Endometrial microvascular endothelial cells (primary cell): ENCODE data around the gene RASAL3. TPM values are rescaled to one million over a fixed set of nuclear protein-coding genes. Genes with fewer than 3 reads are reported as not detected.
"Not testable (repeated sequence)": the region's sequence is repeated elsewhere in the genome, so short reads cannot be mapped to it uniquely, and the experiment has no call there.

Experiments used
- in situ Hi-C: cut with HindIII; loops from 2 replicates; pipeline ENCODE4 v1.10.0; 2017; ENCODE audit warnings: low sequenced_read_pairs, low pct_unique_long_range_greater_than_20kb; ENCODE audit errors: inconsistent ontology term
- total RNA-seq: library from RNA; depleted of rRNA; stranded (reverse); fragments of >200 nt; gene quantifications from one replicate; pipeline ENCODE4 v1.2.3, GENCODE V29; 2015; ENCODE audit errors: inconsistent ontology term

The RASAL3 gene
- 30.0 TPM for total RNA-seq

DNA sequence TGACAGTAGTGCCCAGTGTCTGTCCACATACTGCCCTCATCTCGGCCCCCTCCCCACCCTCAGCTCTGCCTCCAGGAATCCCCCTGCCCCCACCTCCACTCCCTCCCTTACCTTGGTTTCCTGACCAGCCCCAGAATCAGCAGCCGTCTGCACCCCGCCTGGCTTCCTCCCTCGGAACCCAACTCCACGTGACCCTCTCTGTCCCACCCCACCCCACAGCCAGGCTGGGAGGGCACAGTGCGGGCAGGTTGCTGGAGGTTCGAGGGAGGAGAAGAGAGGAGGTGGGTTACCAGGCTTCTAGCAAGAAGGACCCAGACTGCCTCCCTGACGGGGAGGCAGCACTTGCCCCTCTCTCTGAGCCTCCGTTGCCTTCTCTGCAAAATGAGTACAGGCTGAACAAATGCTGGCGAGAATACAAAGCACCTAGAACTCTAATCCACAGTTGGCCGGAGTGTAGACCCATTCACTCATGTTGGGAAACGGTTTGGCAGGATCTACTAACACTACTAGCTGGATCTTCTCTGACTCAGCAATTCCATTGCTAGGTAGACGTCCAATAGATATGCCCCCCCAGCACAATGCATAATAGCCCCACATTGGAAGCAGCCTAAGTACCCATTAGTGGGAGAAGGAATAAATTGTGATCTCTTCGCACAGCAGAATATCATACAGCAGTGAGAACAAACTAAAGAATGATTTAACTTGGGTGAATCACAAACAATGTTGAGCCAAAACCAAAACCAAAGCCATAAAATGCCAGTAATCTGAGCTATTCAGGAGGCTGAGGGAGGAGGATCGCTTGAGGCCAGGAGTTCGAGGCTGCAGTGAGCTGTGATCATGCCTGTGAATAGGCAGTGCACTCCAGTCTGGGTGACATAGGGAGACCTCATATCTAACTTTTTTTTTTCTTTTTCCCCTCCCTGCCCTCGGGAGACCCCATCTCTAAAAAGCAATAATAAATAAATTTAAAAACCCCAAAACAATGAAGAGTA, at the start of gene RASAL3:
TSS of gene RASAL3 (minus strand) at position 151 of the 992 bp plus-strand sequence. CDS start 186 bp downstream, outside the sequence.
- in situ Hi-C loops: no loop called here

DNA sequence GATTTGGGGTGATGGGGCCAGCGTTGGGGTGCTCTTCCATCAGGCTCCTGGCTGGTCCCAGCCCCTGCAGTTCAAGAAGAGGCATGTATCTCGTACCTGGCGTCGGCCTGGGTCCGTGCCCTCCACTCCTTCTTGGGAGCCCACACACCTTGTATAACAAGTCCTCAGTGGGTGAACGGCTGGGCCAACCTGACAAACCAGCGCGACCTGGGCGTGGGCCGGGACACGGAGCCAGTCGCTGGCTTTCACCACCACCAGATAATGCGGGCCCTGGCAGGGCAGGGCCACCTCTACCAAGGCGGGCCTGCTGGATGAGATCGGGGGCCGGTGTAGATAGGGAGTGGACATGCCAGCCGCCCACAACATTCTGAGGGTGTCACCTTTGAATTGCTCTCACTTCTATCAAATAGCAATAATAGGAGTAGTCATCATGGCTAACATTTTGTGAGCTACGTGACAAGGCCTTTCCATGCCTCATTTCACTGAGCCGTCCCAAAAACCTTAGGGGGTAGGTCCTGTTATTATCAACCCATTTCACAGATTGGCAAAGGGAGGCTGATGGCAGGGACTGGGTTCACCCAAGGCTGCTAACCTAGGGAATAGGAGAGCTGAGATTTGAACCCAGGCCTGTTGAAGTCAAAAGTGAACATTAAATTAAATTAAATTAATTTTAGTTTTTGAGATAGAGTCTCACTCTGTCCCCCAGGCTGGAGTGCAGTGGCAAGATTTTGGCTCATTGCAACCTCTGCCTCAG, 47.5 kb upstream of the RASAL3 start:
- in situ Hi-C loops: no loop called here

DNA sequence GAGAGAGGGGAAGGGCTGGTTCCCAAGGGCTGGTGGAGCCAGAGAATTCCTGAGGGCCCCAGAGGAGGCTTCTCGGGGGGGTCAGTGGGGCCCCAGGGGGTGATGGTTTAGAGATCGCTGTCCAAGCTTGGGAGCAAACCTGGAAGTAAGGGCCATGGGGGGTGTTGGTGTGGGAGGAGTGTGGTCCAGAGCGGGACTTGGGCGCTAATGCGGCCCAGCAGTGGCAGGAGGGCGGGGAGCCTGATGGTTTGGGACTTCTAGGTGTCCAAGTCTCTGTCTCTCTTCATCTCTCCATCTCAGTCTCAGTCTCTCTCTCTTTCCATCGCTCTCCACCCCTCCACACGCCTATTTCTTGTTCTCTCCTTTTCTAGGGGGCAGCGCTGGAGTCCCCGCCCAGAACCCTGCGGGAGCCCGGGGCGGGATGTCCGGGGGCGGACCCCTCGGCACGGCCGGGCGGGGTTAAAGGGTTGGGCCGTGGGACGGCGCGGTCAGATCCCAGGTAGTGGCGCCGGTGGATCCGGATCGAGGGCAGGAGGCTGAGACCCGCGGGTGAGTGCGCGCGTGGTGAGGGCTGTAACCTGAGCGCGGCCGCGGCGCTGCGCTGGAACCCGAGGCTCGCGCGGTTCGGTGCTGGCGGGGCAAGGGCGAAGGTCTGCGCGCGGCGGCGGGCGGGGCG, 43.8 kb upstream of the RASAL3 start, which contains the start of gene CYP4F22:
TSS of gene CYP4F22 (plus strand) at position 491 of the 676 bp plus-strand sequence. CDS start 16,812 bp downstream, outside the sequence.
- in situ Hi-C loops: no loop called here

DNA sequence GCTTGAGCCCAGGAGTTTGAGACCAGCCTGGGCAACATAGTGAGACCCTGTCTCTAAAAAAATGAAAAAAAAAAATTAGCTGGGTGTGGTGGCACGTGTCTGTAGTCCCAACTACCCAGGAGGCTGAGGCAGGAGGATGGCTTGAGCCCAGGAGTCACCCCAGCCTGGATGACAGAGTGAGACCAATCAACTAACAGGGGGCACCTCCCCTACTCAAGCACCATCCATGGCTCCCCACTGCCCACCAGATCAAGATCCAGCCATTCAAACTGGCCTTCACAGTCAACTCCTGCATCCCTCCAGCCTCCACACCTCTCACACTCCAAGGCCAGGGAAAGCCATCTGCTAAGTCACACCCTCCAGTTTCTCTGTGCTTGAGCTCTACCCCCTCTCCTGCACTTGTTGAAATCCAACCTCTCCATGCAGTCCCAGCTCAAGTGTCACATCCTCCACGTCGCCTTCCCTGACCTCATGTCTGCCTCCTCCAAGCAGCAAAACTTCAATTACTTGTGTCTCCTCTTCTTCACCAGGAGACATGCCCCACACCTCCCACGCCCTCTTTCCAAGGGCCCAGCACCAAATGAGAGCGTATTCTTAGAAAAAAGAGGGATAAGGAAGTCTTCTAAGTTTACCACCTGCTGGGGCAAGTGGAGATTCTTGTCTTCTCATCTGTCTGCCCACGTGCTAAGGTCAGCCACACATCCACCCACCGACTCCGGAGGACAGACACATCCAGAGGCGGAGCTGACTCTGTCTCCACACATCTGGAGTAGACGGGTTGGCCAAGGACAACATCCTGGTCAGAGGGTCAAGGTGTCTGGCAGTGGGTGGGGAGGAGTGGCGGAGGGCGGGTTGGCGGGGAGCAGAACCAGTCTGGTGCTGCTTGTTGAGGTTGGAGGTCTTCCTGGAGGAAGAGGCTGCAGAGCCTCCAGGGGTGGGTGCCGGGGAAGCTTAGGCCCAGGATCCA, 43.0 kb upstream of the RASAL3 start:
- in situ Hi-C loops: no loop called here

GRCh38 chr19:15506074-15506571, 41.8 kb upstream of the RASAL3 start:
- in situ Hi-C loops: no loop called here

- in situ Hi-C loops: no loop called here
These were observed 37.9 kb upstream of the RASAL3 start for GRCh38 chr19:15502264-15502663.

- in situ Hi-C loops: no loop called here
These were observed 37.3 kb upstream of the RASAL3 start for GRCh38 chr19:15501596-15501995.

DNA sequence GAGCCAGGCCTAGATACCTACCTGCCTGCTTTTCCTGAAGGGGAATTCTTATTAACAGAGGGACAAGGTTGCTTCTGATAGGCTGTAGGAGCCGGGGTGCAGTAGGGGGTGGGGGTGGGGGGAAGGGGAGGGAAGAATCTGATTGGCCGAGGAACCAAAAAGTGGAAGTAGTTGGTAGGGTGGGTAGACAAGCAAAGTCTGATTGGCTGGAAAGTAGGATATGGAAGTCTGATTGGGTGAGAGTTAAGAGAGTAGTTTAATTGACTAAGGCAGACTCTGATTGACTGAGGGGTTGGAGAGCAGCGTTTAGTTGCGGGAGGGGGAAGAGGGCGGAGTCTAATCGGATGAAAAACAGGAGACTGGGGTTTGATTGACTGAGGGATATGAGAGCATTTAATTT, 34.6 kb upstream of the RASAL3 start:
- in situ Hi-C loops: no loop called here

DNA sequence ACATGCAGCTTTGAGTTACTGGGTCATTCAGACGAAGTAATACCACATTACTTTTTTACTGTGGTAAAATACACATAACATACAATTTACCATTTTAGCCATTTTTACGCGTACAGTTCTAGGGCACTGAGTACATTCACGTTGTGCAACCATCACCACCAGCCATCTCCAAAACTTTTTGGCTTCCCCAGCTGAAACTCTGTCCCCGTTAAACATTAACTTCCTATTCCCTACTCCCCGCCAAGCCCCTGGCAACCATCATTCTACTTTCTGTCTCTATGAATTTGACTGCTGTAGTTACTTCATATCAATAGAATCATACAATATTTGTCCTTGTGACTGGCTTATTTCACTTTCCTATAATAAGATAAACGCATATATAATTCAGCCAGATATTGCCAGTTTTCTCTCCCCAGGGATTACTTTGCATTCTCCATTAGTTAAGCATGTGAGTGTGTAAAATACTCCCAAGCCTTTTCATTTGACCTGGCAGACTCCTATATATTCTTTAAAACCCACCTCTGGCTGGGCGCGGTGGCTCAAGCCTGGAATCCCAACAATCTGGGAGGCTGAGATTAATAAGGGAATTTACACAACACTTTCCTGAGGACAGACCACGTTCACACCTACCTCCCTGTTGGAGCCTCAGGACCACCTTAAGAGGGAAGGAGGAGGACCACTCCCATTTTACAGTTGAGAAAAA, 34.0 kb upstream of the RASAL3 start:
- in situ Hi-C loops: no loop called here

DNA sequence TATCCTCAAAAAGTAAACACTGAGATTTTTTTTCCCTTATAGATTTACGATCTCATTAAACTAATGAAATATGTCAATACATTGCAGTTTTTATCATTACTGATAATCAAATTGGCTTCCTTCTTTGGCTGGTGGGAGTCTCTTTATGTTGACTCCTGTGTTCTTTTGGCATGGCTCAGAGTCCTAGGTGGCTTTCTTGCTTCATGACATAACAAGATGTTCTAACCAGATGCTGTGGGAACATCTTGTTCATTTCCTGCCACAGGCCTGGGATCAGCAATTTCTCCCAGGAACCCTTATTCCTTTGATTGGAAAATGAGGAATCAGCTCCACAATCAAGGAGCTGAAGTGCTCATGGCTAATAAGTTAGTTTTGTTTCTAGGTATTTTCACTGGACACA, 30.8 kb upstream of the RASAL3 start:
- in situ Hi-C loops: no loop called here

DNA sequence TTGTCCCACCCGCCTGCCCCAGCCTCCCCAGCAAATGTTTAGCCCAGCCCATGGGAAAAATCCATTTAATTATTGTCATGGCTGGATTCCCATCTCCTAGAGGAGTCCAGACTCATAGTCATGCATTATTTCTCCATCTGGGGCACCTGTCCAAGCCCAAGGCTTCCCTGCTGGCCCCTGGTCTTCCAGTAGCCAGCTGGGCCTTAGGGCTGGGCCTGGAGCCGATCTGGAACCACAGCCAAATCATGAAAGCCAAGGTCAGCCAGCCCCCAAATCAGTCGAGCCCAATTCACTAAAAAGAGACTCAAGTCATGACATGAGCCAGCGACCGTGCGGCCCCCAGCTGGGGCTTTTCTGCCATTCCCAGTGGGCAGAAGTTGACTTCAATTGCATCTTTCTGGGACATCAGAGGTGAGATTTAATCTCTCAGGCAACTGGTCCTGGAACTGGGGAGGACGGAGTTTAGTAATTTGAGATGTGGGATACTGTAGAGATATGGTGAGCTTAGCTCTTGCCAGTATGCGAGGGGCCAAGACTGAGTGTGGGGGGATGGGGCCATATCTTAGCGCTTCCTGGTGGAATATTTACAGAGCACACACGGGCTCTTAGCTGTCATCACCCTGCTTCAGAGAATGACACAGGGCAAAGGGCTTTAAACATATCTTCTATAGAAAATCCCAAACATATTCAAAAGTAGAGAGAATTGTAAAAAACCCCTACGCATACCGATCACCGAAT, 24.3 kb upstream of the RASAL3 start:
- in situ Hi-C loops: no loop called here

GRCh38 chr19:15487038-15487437, 22.7 kb upstream of the RASAL3 start:
- in situ Hi-C loops: no loop called here

DNA sequence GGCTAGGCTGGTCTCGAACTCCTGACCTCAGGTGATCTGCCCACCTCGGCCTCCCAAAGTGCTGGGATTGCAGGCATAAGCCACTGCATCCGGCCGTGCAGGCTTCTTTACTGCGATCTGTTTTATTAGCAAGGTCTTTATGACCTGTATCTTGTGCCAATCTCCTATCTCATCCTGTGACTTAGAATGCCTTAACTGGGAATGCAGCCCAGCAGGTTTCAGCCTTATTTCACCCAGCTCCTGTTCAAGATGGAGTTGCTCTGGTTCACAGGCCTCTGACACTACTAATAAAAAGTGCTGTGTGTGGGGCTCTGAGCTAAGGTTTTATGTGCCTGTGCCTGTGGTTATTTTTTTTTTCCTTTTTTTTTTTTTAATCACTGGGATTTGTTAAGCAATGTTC, 21.4 kb upstream of the RASAL3 start:
- in situ Hi-C loops: not testable (repeated sequence)

DNA sequence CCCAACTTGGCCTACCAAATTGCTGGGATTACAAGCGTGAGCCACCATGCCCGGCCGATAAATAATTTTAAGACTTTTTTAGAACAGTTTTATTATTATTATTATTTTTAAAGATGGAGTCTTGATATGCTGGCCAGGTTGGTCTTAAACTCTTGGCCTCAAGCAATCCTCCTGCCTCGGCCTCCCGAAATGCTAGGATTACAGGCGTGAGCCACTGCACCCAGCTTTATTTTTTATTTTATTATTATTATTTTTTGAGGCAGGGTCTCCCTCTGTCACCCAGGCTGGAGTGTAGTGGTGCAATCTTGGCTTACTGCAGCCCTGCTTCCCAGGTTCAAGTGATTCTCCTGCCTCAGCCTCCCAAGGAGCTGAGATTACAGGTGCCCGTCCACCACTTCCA, 16.7 kb upstream of the RASAL3 start:
- in situ Hi-C loops: not testable (repeated sequence)

DNA sequence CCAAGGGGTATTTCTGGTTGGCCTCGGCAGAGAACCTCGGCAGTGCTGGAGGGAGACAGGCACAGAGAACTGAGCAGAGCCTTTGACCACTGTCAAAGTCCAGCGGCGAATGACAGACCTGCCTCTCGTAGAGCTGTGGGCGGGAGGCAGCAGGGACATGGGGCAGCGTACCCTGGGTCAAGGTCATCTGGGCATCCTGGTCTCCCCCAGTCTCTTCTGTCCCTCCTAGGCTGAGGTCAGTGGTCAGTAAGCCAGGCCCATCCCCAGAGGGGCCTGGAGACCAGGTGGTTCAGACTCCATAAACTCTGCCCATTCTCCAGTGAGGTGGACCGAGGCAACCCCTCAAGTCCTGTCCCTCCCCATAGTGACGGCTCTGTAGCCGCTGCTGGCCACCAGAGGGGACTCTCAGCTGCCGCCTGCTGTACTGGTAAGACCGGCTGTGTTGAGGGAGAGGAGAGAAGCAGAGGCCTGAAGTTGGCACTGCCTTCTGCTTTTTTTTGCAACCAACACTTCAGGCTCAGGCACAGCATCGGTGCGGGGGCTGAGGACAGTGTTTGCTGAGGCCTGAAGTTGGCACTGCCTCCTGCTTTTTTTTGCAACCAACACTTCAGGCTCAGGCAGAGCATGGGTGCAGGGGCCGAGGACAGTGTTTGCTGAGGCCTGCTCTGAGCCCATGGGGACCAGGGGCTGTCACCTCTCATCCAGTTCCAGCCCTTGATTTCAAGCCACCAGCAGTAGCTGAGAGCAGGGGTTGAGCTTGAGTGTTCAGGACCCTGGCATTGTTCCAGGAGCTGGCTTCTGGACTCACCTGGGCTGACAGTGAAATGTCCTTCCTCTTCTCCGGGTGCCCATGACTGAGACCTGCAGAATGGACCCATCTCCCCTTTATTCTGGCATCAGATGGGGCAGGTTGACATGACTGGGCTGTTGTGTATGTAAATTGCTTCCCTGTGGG, 15.3 kb upstream of the RASAL3 start, which contains the start of gene PGLYRP2:
TSS of gene PGLYRP2 (minus strand) at position 111 of the 955 bp plus-strand sequence. CDS start 130 bp downstream, outside the sequence.
- in situ Hi-C loops: no loop called here

GRCh38 chr19:15476325-15476724, 12.0 kb upstream of the RASAL3 start:
- in situ Hi-C loops: no loop called here
